Esophagus muscularis mucosa (tissue), 3 donors: Measurements from ENCODE around the gene ZNF724.

Experiments used
- CTCF ChIP-seq, 3 experiments: fragments of 200-600 bp in 2 of 3; fragments of 450-650 bp in 1 of 3; sonication (generic) in 2 of 3; IDR thresholded peaks; one replicate each; pipeline ENCODE4 v1.5.1; 2017 to 2019; ENCODE audit warnings: antibody characterized with exemption in 3 of 3, mild to moderate bottlenecking in 2 of 3, moderate library complexity in 1 of 3
- POLR2A ChIP-seq: fragments of 450-650 bp; IDR thresholded peaks from one replicate; pipeline ENCODE4 v1.6.1; 2017; ENCODE audit warnings: antibody characterized with exemption, moderate library complexity, mild to moderate bottlenecking, low read depth

GRCh38 chr19:23273590-23274412, 23.6 kb upstream of the ZNF724 start:
- TF ChIP-seq CTCF (IDR thresholded peaks at IDR 0.05) (no peak), POLR2A (peak; percentile 15)
